Measurements from ENCODE around the gene TOX4.

DNA sequence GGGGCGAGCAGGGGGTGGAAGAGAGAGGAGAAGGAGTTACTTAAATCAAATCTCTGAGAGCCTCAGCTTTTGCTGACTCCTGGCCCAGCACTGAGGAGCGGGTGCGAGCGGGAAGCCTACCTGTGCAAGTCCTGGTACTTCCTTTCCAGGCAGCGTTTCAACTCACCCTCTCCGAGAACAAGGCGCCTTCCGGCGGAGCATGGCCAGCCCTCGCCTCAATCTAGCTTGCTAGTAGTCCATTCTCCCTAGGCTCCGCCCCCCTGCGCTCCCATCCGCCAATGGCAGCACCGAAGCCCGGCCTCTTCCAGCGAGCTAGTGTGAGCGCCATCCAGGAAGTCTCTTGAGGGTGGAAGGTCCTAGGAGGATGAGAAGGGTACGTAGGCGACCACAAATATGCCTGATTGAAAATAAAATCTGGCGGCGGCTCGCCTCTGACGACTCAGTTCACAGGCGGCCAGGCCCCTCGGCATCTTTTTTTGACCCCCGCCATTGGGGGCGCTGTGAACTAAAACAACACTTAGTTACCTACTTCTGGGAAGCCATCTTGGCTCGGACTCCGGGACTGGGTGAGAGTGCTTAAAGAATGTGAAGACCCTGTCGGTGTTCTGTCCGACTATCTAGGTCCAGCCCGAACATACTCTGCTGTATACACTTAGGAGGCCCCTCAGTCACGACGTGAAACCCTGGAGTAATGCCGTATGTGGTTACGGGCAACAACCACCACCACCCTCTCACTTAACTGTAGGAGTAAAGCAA is 20.9 kb upstream of the TOX4 start, which contains the start of gene CHD8:
- TF ChIP-seq, protein P1, sequence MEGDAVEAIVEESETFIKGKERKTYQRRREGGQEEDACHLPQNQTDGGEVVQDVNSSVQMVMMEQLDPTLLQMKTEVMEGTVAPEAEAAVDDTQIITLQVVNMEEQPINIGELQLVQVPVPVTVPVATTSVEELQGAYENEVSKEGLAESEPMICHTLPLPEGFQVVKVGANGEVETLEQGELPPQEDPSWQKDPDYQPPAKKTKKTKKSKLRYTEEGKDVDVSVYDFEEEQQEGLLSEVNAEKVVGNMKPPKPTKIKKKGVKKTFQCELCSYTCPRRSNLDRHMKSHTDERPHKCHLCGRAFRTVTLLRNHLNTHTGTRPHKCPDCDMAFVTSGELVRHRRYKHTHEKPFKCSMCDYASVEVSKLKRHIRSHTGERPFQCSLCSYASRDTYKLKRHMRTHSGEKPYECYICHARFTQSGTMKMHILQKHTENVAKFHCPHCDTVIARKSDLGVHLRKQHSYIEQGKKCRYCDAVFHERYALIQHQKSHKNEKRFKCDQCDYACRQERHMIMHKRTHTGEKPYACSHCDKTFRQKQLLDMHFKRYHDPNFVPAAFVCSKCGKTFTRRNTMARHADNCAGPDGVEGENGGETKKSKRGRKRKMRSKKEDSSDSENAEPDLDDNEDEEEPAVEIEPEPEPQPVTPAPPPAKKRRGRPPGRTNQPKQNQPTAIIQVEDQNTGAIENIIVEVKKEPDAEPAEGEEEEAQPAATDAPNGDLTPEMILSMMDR (IDR thresholded peaks at IDR 0.05; ENCODE audit: insufficient read depth, low read depth, low read length), result peak; percentile 49
- TF ChIP-seq EZH2 (IDR thresholded peaks at IDR 0.05; ENCODE audit: insufficient read depth, low read length), result no peak
